ENCODE data around the gene CHCHD6. TPM values are rescaled to one million over a fixed set of nuclear protein-coding genes. Genes with fewer than 3 reads are reported as not detected.

Gene CHCHD6
- total RNA-seq, 1 experiment from 2014 or later, result 29.6 TPM

DNA sequence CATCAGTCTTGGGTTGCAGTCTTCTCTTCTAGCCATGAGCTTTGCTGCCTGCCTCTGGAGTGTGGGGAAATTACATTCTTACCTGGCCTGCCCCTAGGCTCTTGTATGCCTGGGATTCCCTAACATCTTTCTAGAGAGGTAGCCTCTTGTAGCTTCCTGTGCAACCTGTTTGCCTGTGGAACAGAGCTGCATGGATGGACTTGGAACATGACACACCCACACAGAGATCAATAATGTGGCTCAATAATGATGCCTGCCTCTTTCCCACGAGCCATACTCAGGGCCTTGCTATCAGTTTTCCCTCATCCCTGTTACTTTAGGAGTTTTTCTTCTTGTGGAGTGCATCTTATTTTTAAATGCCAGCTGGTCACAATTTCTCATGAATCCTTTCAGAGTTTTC is 11.4 kb downstream of the CHCHD6 start:
- no peak overlapping the region for H3K4me3 Mint-ChIP-seq (ENCODE audit: unreplicated experiment)
- H3K36me3 Mint-ChIP-seq (ENCODE audit: insufficient read depth, unreplicated experiment), result no peaks in the 10 kb centered on the region
- H3K4me1 Mint-ChIP-seq (ENCODE audit: insufficient read depth, unreplicated experiment), result no peaks in the 10 kb centered on the region
- ChIA-PET CTCF (interaction anchor here (1.3 kb wide), 1 partner anchor 37 kb away, joined by 4 read pairs; no protein-coding TSS in a partner anchor), POLR2A (no interaction called here)
- intact Hi-C loops (cut with micrococcal nuclease), result no loop called here
- H3K27me3 Mint-ChIP-seq (ENCODE audit: insufficient read depth, unreplicated experiment), result no peaks in the 10 kb centered on the region
- H3K9me3 Mint-ChIP-seq (ENCODE audit: unreplicated experiment), result no peaks in the 10 kb centered on the region
- H3K27ac Mint-ChIP-seq (ENCODE audit: low read depth, unreplicated experiment), result no peak overlapping the region
- no peak for DNase-seq (ENCODE audit: unreplicated experiment)
- no TSS peak for BruUV-seq (replicated peaks)
- TF ChIP-seq, protein P1, sequence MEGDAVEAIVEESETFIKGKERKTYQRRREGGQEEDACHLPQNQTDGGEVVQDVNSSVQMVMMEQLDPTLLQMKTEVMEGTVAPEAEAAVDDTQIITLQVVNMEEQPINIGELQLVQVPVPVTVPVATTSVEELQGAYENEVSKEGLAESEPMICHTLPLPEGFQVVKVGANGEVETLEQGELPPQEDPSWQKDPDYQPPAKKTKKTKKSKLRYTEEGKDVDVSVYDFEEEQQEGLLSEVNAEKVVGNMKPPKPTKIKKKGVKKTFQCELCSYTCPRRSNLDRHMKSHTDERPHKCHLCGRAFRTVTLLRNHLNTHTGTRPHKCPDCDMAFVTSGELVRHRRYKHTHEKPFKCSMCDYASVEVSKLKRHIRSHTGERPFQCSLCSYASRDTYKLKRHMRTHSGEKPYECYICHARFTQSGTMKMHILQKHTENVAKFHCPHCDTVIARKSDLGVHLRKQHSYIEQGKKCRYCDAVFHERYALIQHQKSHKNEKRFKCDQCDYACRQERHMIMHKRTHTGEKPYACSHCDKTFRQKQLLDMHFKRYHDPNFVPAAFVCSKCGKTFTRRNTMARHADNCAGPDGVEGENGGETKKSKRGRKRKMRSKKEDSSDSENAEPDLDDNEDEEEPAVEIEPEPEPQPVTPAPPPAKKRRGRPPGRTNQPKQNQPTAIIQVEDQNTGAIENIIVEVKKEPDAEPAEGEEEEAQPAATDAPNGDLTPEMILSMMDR (IDR thresholded peaks at IDR 0.05; ENCODE audit: unreplicated experiment), result no peak

DNA sequence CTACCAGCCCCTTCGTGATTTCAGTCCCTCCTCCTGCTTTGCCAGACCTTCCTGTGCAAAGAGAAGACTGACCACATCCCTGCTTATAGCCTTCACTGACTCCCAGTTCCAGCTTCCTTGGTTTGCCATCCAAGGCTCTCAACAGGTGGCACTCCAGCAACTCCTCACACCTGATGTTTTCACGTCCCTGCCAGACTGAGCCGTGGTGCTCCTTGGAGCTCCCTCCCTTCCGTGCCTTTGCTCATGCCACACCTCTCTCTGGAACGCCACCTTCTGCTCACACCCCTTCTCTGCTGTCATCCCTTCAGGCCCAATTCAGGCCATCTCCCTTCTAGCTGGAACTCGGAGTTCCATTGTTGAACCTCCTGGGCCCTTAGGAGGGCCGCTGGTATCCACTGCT is 12.0 kb downstream of the CHCHD6 start:
- DNase-seq (ENCODE audit: unreplicated experiment), result no peak
- no peaks in the 10 kb centered on the region for H3K4me1 Mint-ChIP-seq (ENCODE audit: insufficient read depth, unreplicated experiment)
- ChIA-PET POLR2A (no interaction called here), CTCF (no interaction called here)
- TF ChIP-seq, protein P1 (IDR thresholded peaks at IDR 0.05; ENCODE audit: unreplicated experiment), result no peak
- H3K9me3 Mint-ChIP-seq (ENCODE audit: unreplicated experiment), result no peaks in the 10 kb centered on the region
- no peak overlapping the region for H3K4me3 Mint-ChIP-seq (ENCODE audit: unreplicated experiment)
- intact Hi-C loops (cut with micrococcal nuclease), result no loop called here
- BruUV-seq (replicated peaks), result no TSS peak
- H3K27me3 Mint-ChIP-seq (ENCODE audit: insufficient read depth, unreplicated experiment), result no peaks in the 10 kb centered on the region
- no peaks in the 10 kb centered on the region for H3K36me3 Mint-ChIP-seq (ENCODE audit: insufficient read depth, unreplicated experiment)
- H3K27ac Mint-ChIP-seq (ENCODE audit: low read depth, unreplicated experiment), result peak overlapping the region; percentile 42

DNA sequence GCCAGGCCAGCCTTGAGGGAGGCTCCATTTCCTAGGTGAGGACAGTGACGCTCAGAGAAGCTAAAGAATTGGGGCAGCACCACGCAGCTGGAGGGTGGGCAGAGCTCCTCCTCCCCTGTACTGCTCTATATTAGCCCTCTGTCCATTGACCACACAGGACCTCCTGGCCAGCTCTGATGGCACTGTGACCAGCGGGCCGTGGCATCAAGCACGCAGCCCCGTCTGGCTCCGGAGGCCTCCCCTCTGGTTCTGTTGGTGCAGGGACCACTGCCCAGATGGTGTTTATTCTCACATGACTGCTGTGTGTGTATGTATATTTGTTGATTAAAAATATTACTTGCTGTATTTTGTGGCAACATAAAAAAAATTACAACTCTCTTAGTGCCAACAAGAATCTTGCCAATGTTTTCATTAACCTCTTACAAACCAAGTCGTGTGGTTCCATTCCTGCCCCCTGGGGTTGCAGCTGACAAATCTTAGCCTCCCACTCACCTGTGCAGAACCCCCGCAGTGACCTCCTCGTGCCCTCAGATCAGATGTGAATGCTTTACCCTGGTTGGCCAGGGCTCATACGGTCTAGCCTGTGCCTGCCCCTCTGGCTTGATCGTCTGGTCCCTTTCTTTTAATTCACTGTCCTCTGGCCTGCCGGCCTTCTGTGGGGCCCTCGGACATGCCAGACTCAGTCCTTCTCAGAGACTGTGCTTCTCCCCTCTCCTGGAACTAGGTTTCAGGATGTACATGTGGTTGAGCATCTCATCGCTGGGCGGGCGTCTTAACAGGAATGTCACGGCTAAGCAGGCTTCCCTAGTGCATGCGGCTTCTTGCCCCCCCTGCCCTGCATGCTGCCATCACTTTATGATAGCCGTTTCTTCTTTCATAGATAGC is 14.8 kb downstream of the CHCHD6 start:
- no peak for DNase-seq (ENCODE audit: unreplicated experiment)
- Mint-ChIP-seq H3K4me3 (ENCODE audit: unreplicated experiment) (no peak overlapping the region), H3K4me1 (ENCODE audit: insufficient read depth, unreplicated experiment) (no peaks in the 10 kb centered on the region), H3K27me3 (ENCODE audit: insufficient read depth, unreplicated experiment) (no peaks in the 10 kb centered on the region), H3K9me3 (ENCODE audit: unreplicated experiment) (no peaks in the 10 kb centered on the region), H3K36me3 (ENCODE audit: insufficient read depth, unreplicated experiment) (no peaks in the 10 kb centered on the region), H3K27ac (ENCODE audit: low read depth, unreplicated experiment) (no peak overlapping the region)
- POLR2A ChIA-PET, result no interaction called here
- intact Hi-C loops (cut with micrococcal nuclease), result no loop called here
- CTCF ChIA-PET, result interaction anchor here (0.5 to 1.2 kb wide), 5 partner anchors 10 to 64 kb away, joined by 3 to 4 read pairs (median 3); partner anchors contain the start of gene CHCHD6
- TF ChIP-seq, protein P1 (IDR thresholded peaks at IDR 0.05; ENCODE audit: unreplicated experiment), result no peak
- BruUV-seq (replicated peaks), result no TSS peak

DNA sequence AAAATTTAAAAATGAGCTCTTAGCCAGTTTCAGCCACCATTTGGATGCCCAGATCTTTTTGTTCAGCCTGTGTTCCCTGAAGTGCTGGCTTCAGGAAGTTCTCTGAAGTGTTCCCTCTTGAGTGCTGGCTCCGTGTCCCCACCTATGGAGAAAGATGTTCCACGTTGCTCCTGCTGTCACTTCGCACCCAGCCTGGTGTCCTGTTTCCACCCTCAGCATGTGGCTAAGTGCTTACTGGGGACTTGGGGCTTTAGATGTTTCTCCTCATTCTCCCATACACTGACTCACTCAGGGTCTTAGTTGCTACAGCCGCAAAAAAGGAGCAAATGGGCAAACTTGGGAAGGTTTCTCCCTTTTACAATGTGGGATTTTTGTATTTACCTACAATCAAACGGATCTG is 16.6 kb downstream of the CHCHD6 start:
- Mint-ChIP-seq H3K36me3 (ENCODE audit: insufficient read depth, unreplicated experiment) (no peaks in the 10 kb centered on the region), H3K4me3 (ENCODE audit: unreplicated experiment) (no peak overlapping the region), H3K27ac (ENCODE audit: low read depth, unreplicated experiment) (no peak overlapping the region), H3K9me3 (ENCODE audit: unreplicated experiment) (peaks cover 7% of the 10 kb centered on the region), H3K27me3 (ENCODE audit: insufficient read depth, unreplicated experiment) (no peaks in the 10 kb centered on the region), H3K4me1 (ENCODE audit: insufficient read depth, unreplicated experiment) (no peaks in the 10 kb centered on the region)
- no peak for DNase-seq (ENCODE audit: unreplicated experiment)
- no TSS peak for BruUV-seq (replicated peaks)
- CTCF ChIA-PET, result interaction anchor here (0.7 to 1.2 kb wide), 2 partner anchors 9 to 41 kb away, joined by 3 read pairs; no protein-coding TSS in a partner anchor
- POLR2A ChIA-PET, result interaction anchor here (1.4 kb wide), 1 partner anchor 22 kb away, joined by 5 read pairs; no protein-coding TSS in a partner anchor
- TF ChIP-seq, protein P1 (IDR thresholded peaks at IDR 0.05; ENCODE audit: unreplicated experiment), result no peak
- intact Hi-C loops (cut with micrococcal nuclease), result no loop called here
